Measurements from ENCODE around the gene UNCX. TPM values are rescaled to one million over a fixed set of nuclear protein-coding genes. Genes with fewer than 3 reads are reported as not detected.

The UNCX gene
- total and polyA plus RNA-seq, 2 experiments from 2014 or later: 6.7 to 11.8 TPM

GRCh38 chr7:1237704-1238255 is 5.1 kb downstream of the UNCX start:
- no peak for DNase-seq (ENCODE audit: low read depth in 1 of 2, low spot score in 1 of 2)
- TF ChIP-seq CTCF (IDR thresholded peaks at IDR 0.05; ENCODE audit: low read depth, low read length): no peak
- no peak overlapping the region for H3K4me3 ChIP-seq
- H3K4me1 ChIP-seq (ENCODE audit: low read depth): no peaks in the 10 kb centered on the region
- H3K36me3 ChIP-seq: no peaks in the 10 kb centered on the region
- no peaks in the 10 kb centered on the region for H3K9me3 ChIP-seq (ENCODE audit: low read depth)
- peaks cover 100% of the 10 kb centered on the region for H3K27me3 ChIP-seq
- H3K27ac ChIP-seq: no peak overlapping the region

DNA sequence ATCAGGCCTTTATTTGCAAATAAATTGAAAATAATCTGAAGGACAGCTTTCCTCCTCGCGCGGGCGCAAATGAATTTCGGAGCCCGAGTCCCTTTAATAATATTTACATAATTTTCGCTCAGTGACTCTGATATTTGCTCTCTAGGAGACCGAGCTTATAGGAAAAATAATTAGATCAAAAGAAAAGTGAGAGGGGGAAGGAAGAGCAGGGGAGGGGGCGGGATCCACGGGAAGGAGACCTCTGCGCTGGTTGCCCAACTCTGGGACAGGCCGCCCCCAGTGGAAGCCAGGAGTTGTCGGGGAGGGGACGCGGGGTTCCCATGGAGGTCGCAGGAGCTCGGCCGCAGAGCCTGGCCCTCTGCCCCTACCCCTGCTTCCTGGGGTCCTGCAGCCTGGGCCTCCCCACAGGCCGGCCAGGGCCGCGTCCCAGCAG is 5.8 kb downstream of the UNCX start:
- no peak for TF ChIP-seq CTCF (IDR thresholded peaks at IDR 0.05; ENCODE audit: low read depth, low read length)
- no peaks in the 10 kb centered on the region for H3K9me3 ChIP-seq (ENCODE audit: low read depth)
- no peak overlapping the region for H3K4me3 ChIP-seq
- no peaks in the 10 kb centered on the region for H3K36me3 ChIP-seq
- no peaks in the 10 kb centered on the region for H3K4me1 ChIP-seq (ENCODE audit: low read depth)
- no peak overlapping the region for H3K27ac ChIP-seq
- H3K27me3 ChIP-seq: peaks cover 100% of the 10 kb centered on the region
- no peak for DNase-seq (ENCODE audit: low read depth in 1 of 2, low spot score in 1 of 2)

- H3K9me3 ChIP-seq (ENCODE audit: low read depth): no peaks in the 10 kb centered on the region
- H3K27ac ChIP-seq: no peak overlapping the region
- H3K4me3 ChIP-seq: no peak overlapping the region
- no peak for DNase-seq (ENCODE audit: low read depth in 1 of 2, low spot score in 1 of 2)
- no peaks in the 10 kb centered on the region for H3K4me1 ChIP-seq (ENCODE audit: low read depth)
- TF ChIP-seq CTCF (IDR thresholded peaks at IDR 0.05; ENCODE audit: low read depth, low read length): no peak
- H3K36me3 ChIP-seq: no peaks in the 10 kb centered on the region
- peaks cover 100% of the 10 kb centered on the region for H3K27me3 ChIP-seq
These were observed 6.5 kb downstream of the UNCX start for GRCh38 chr7:1238931-1239802.

GRCh38 chr7:1239803-1240516 is 7.3 kb downstream of the UNCX start:
- Histone ChIP-seq H3K9me3 (ENCODE audit: low read depth) (no peaks in the 10 kb centered on the region), H3K27me3 (peaks cover 100% of the 10 kb centered on the region), H3K4me1 (ENCODE audit: low read depth) (no peaks in the 10 kb centered on the region), H3K36me3 (no peaks in the 10 kb centered on the region), H3K27ac (no peak overlapping the region), H3K4me3 (no peak overlapping the region)
- no peak for DNase-seq (ENCODE audit: low read depth in 1 of 2, low spot score in 1 of 2)
- TF ChIP-seq CTCF (IDR thresholded peaks at IDR 0.05; ENCODE audit: low read depth, low read length): no peak

DNA sequence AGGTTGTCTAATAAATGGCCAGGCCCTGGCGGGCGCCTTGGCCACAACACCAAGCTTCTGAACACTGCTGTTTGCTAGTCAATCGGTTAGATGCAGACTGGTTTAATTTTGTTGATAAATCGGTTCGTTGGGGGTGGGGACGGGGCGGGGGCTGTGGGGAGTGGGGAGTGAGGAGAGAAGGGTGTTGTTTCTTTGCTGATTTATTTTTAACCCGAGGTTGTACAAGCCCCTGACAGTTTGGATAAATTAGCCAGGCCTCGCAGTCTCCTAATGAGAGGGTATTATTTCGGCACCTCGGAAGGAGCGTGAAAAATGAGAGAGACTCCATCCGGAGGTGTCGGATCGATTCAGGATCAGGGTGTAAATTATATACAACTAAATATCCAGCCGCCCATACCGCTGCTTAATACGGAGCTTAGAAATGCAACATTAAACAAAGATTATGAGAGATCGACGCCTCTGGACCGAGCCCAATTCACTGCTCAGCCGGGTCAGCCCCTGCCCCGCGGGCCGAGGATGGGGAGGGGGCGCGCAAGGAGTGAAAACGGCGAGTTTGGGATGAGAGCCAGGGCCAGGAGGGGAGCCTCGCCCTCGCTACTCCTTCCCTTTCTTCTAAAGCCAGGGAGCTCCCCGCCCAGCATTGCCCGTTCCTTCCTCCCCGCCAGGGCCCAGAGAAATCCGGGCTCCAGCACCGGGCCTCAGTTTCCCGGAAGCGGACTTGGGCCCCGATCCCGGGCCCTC is 8.0 kb downstream of the UNCX start:
- Histone ChIP-seq H3K9me3 (ENCODE audit: low read depth) (no peaks in the 10 kb centered on the region), H3K4me1 (ENCODE audit: low read depth) (no peaks in the 10 kb centered on the region), H3K36me3 (no peaks in the 10 kb centered on the region), H3K27ac (no peak overlapping the region), H3K4me3 (no peak overlapping the region), H3K27me3 (peaks cover 100% of the 10 kb centered on the region)
- TF ChIP-seq CTCF (IDR thresholded peaks at IDR 0.05; ENCODE audit: low read depth, low read length): no peak
- no peak for DNase-seq (ENCODE audit: low read depth in 1 of 2, low spot score in 1 of 2)

Measured in cardiac muscle cell (in vitro differentiated cells and primary cell).